Muscle layer of duodenum (tissue), 2 donors: ENCODE data around the gene VAV2.
"Not testable (repeated sequence)": the region's sequence is repeated elsewhere in the genome, so short reads cannot be mapped to it uniquely, and the experiment has no call there.

Source experiments
- H3K27ac ChIP-seq: one replicate; pipeline ENCODE4 v1.7.0; 2013; ENCODE audit warnings: mild to moderate bottlenecking, low read length
- H3K27me3 ChIP-seq: one replicate; pipeline ENCODE4 v1.7.0; 2013; ENCODE audit warnings: low read depth, mild to moderate bottlenecking, control low read depth, low read length
- H3K36me3 ChIP-seq, 2 donors: one replicate each; pipeline ENCODE4 v1.7.0; 2013; ENCODE audit warnings: low read length in 2 of 2, control low read depth in 1 of 2, mild to moderate bottlenecking in 1 of 2; ENCODE audit not compliant: insufficient read depth in 2 of 2, control insufficient read depth in 1 of 2
- H3K4me1 ChIP-seq, 2 donors: one replicate each; pipeline ENCODE4 v1.7.0; 2013; ENCODE audit warnings: low read length in 2 of 2, mild to moderate bottlenecking in 2 of 2, control low read depth in 1 of 2, moderate library complexity in 1 of 2; ENCODE audit not compliant: insufficient read depth in 2 of 2, control insufficient read depth in 1 of 2
- H3K4me3 ChIP-seq, 2 donors: one replicate each; pipeline ENCODE4 v1.7.0; 2013; ENCODE audit warnings: low read length in 2 of 2, low read depth in 1 of 2, mild to moderate bottlenecking in 1 of 2
- H3K9me3 ChIP-seq, 2 donors: one replicate each; pipeline ENCODE4 v1.7.0; 2013; ENCODE audit warnings: low read length in 2 of 2, control low read depth in 1 of 2, mild to moderate bottlenecking in 1 of 2; ENCODE audit not compliant: control insufficient read depth in 1 of 2
- donor health status: healthy.

VAV2 gene

GRCh38 chr9:133758228-133758627 is 233.9 kb downstream of the VAV2 start:
- Histone ChIP-seq H3K9me3 (no peaks in the 10 kb centered on the region), H3K4me1 (no peaks in the 10 kb centered on the region), H3K36me3 (peaks cover 0 to 4% of the 10 kb centered on the region in 2 donors)

GRCh38 chr9:133754688-133755227 is 237.4 kb downstream of the VAV2 start:
- H3K9me3 ChIP-seq = no peaks in the 10 kb centered on the region
- H3K4me1 ChIP-seq = no peaks in the 10 kb centered on the region
- no peak overlapping the region for H3K27ac ChIP-seq
- no peak overlapping the region for H3K4me3 ChIP-seq
- H3K36me3 ChIP-seq = no peaks in the 10 kb centered on the region
- peaks cover 8% of the 10 kb centered on the region for H3K27me3 ChIP-seq

More at GRCh38 chr9:133758228-133758627, 233.9 kb downstream of the VAV2 start:
- Histone ChIP-seq H3K27ac (no peak overlapping the region), H3K27me3 (peaks cover 1% of the 10 kb centered on the region), H3K4me3 (no peak overlapping the region)

GRCh38 chr9:133754187-133754586 is 237.9 kb downstream of the VAV2 start:
- Histone ChIP-seq H3K27ac (no peak overlapping the region), H3K27me3 (peaks cover 8% of the 10 kb centered on the region), H3K4me1 (no peaks in the 10 kb centered on the region), H3K9me3 (no peaks in the 10 kb centered on the region), H3K4me3 (no peak overlapping the region), H3K36me3 (no peaks in the 10 kb centered on the region)

- H3K27ac ChIP-seq = no peak overlapping the region
- no peaks in the 10 kb centered on the region for H3K9me3 ChIP-seq
- no peak overlapping the region for H3K4me3 ChIP-seq
- H3K27me3 ChIP-seq = peaks cover 8% of the 10 kb centered on the region
- H3K36me3 ChIP-seq = no peaks in the 10 kb centered on the region
- no peaks in the 10 kb centered on the region for H3K4me1 ChIP-seq
Measured at GRCh38 chr9:133752739-133753446, 239.2 kb downstream of the VAV2 start.

GRCh38 chr9:133750982-133751649 is 241.0 kb downstream of the VAV2 start:
- H3K9me3 ChIP-seq = no peaks in the 10 kb centered on the region
- no peak overlapping the region for H3K27ac ChIP-seq
- H3K4me1 ChIP-seq = no peaks in the 10 kb centered on the region
- peaks cover 8% of the 10 kb centered on the region for H3K27me3 ChIP-seq
- H3K4me3 ChIP-seq = no peak overlapping the region
- no peaks in the 10 kb centered on the region for H3K36me3 ChIP-seq

- H3K4me3 ChIP-seq = no peak overlapping the region
- no peak overlapping the region for H3K27ac ChIP-seq
- no peaks in the 10 kb centered on the region for H3K9me3 ChIP-seq
- H3K36me3 ChIP-seq = no peaks in the 10 kb centered on the region
- H3K4me1 ChIP-seq = no peaks in the 10 kb centered on the region
- H3K27me3 ChIP-seq = peaks cover 3% of the 10 kb centered on the region
Measured at GRCh38 chr9:133747309-133747708, 244.8 kb downstream of the VAV2 start.

- H3K27me3 ChIP-seq, H3K36me3 ChIP-seq, H3K9me3 ChIP-seq, H3K4me1 ChIP-seq, H3K27ac ChIP-seq, H3K4me3 ChIP-seq: not testable (repeated sequence)
Measured at GRCh38 chr9:133744528-133744927, 247.6 kb downstream of the VAV2 start.

GRCh38 chr9:133742849-133743444 is 249.2 kb downstream of the VAV2 start:
- Histone ChIP-seq H3K36me3 (no peaks in the 10 kb centered on the region), H3K4me3 (no peak overlapping the region), H3K27me3 (no peaks in the 10 kb centered on the region), H3K27ac (no peak overlapping the region), H3K4me1 (peaks cover 0 to 7% of the 10 kb centered on the region in 2 donors), H3K9me3 (no peaks in the 10 kb centered on the region)

GRCh38 chr9:133742251-133742650 is 249.9 kb downstream of the VAV2 start:
- Histone ChIP-seq H3K36me3 (no peaks in the 10 kb centered on the region), H3K4me3 (no peak overlapping the region), H3K27ac (no peak overlapping the region), H3K27me3 (no peaks in the 10 kb centered on the region), H3K4me1 (peaks cover 0 to 10% of the 10 kb centered on the region in 2 donors), H3K9me3 (no peaks in the 10 kb centered on the region)

- Histone ChIP-seq H3K27ac (no peak overlapping the region), H3K4me3 (no peak overlapping the region), H3K27me3 (no peaks in the 10 kb centered on the region), H3K4me1 (peaks cover 0 to 15% of the 10 kb centered on the region in 2 donors), H3K36me3 (no peaks in the 10 kb centered on the region), H3K9me3 (no peaks in the 10 kb centered on the region)
Measured at GRCh38 chr9:133741716-133742115, 250.4 kb downstream of the VAV2 start.

- Histone ChIP-seq H3K36me3 (no peaks in the 10 kb centered on the region), H3K9me3 (no peaks in the 10 kb centered on the region), H3K27ac (no peak overlapping the region), H3K27me3 (no peaks in the 10 kb centered on the region), H3K4me3 (no peak overlapping the region), H3K4me1 (peaks cover 0 to 15% of the 10 kb centered on the region in 2 donors)
Measured at GRCh38 chr9:133740911-133741310, 251.2 kb downstream of the VAV2 start.
